Activated B cell treated with CpG ODN at 0.5 μM for 24 hours (primary cell): ENCODE data around the gene METTL9. TPM values are rescaled to one million over a fixed set of nuclear protein-coding genes. Genes with fewer than 3 reads are reported as not detected.
A peak's percentile ranks its signal among the peaks of the same experiment; 100 is the strongest.
"Not testable (repeated sequence)": the region's sequence is repeated elsewhere in the genome, so short reads cannot be mapped to it uniquely, and the experiment has no call there.

ENCODE experiments used
- ATAC-seq: fragments of 200-7000 bp; cut with Tn5 transposase; one replicate; pipeline ENCODE4 v1.10.0; 2021; ENCODE audit warnings: low read depth, mild to moderate bottlenecking, moderate library complexity
- CTCF ChIA-PET: fragments of 350-600 bp; sonication (Branson Sonifier 250); formaldehyde crosslinking; loops from one replicate; lab custom pipeline; 2021; ENCODE audit warnings: antibody characterized with exemption; lab: Charles Lee
- POLR2A ChIA-PET: fragments of 350-600 bp; sonication (Branson Sonifier 250); formaldehyde crosslinking; loops from one replicate; lab custom pipeline; 2021; ENCODE audit warnings: antibody characterized with exemption; lab: Charles Lee
- DNase-seq: peaks from one replicate; pipeline ENCODE4 v3.0.0; 2022
- H3K27ac Mint-ChIP-seq: one replicate; pipeline ENCODE4 v1.8.0; 2020; ENCODE audit warnings: mixed read lengths
- H3K27me3 Mint-ChIP-seq: one replicate; pipeline ENCODE4 v1.8.0; 2021; ENCODE audit warnings: mixed read lengths
- H3K36me3 Mint-ChIP-seq: one replicate; pipeline ENCODE4 v1.8.0; 2021; ENCODE audit warnings: low read depth, mixed read lengths
- H3K4me1 Mint-ChIP-seq: one replicate; pipeline ENCODE4 v1.8.0; 2021; ENCODE audit warnings: mixed read lengths
- H3K4me3 Mint-ChIP-seq: one replicate; pipeline ENCODE4 v1.8.0; 2020; ENCODE audit warnings: mild to moderate bottlenecking, mixed read lengths
- H3K9me3 Mint-ChIP-seq: one replicate; pipeline ENCODE4 v1.8.0; 2020; ENCODE audit warnings: mixed read lengths
- CTCF ChIP-seq: fragments of 200-600 bp; IDR thresholded peaks from one replicate; pipeline ENCODE4 v1.8.0; 2022; ENCODE audit warnings: antibody characterized with exemption, mild to moderate bottlenecking
- intact Hi-C: fragments of 100-400 bp; cut with micrococcal nuclease; formaldehyde crosslinking; loops from one replicate; pipeline ENCODE4 v1.15.1; 2024
- total RNA-seq: library from RNA; stranded (reverse); gene quantifications from 2 replicates; pipeline ENCODE4 v1.2.3, GENCODE V29; 2022

Gene METTL9
- total RNA-seq, 1 donor from 2014 or later, result 53.3 TPM

DNA sequence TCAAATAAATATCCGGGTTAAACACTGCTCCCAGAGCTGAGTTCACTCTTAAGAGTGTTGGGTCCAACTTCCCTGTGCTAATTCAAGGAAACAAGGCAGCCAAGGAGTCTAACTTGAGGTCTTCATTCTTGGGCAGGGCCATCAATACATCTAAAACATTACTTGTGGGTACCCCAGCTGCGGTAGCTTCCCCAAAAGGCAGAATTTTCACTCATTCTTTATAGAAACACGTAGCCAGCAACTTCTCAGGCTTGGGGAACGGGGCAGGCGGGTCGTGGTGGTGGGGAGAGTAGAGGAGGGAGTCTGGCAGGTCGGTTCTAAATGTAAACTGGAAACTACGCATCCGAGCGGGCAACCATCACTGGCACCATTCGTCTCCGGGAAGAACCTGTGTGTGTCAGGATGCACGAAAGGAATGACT, 666 bp upstream of the METTL9 start:
- TF ChIP-seq CTCF, result no peak
- H3K27ac Mint-ChIP-seq, result peak overlapping the region; percentile 93
- POLR2A ChIA-PET, result interaction anchor here (0.5 to 2.1 kb wide), 6 partner anchors 9 to 411 kb away, joined by 3 to 12 read pairs (median 4); no protein-coding TSS in a partner anchor
- no peaks in the 10 kb centered on the region for H3K9me3 Mint-ChIP-seq
- H3K4me1 Mint-ChIP-seq, result peaks cover 30% of the 10 kb centered on the region
- H3K36me3 Mint-ChIP-seq, result no peaks in the 10 kb centered on the region
- ATAC-seq (peak; percentile 2), DNase-seq (no peak)
- H3K4me3 Mint-ChIP-seq, result peak overlapping the region; percentile 89
- no peaks in the 10 kb centered on the region for H3K27me3 Mint-ChIP-seq
- CTCF ChIA-PET, result interaction anchor here (0.6 kb wide), 1 partner anchor 123 kb away, joined by 4 read pairs; no protein-coding TSS in a partner anchor
- intact Hi-C loops, result loop anchor here (1.0 to 5.0 kb wide), 6 partner anchors 42 to 1550 kb away; partner anchors contain the start of genes UQCRC2 and USP31

GRCh38 chr16:21600031-21600773, 825 bp downstream of the METTL9 start:
- POLR2A ChIA-PET, result interaction anchor here (0.5 to 2.1 kb wide), 6 partner anchors 9 to 112 kb away, joined by 3 to 12 read pairs (median 4); no protein-coding TSS in a partner anchor

DNA sequence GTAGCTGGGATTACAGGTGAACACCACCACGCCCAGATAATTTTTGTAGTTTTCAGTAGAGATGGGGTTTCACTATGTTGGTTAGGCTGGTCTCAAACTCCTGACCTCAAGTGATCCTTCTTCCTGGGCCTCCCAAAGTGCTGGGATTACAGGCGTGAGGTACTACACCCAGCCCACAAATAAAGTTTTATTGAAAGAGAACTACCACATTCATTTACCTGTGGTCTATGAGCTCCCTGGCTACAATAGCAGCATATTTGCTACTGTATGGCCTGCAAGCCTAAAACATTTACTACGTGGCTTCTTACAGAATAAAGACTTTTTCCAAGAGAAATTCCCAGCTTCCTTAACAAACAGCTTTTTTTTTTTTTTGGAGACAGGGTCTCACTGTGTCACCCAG, 3.4 kb downstream of the METTL9 start:
- intact Hi-C loops, result no loop called here
- ATAC-seq, result no peak
- H3K36me3 Mint-ChIP-seq, result no peaks in the 10 kb centered on the region
- POLR2A ChIA-PET, result no interaction called here
- H3K27ac Mint-ChIP-seq, result no peak overlapping the region
- no peaks in the 10 kb centered on the region for H3K9me3 Mint-ChIP-seq
- no peaks in the 10 kb centered on the region for H3K27me3 Mint-ChIP-seq
- DNase-seq, result no peak
- H3K4me3 Mint-ChIP-seq, result no peak overlapping the region
- CTCF ChIA-PET, result no interaction called here
- peaks cover 33% of the 10 kb centered on the region for H3K4me1 Mint-ChIP-seq
- TF ChIP-seq CTCF, result no peak

More at GRCh38 chr16:21600031-21600773, 825 bp downstream of the METTL9 start:
- Mint-ChIP-seq H3K36me3 (no peaks in the 10 kb centered on the region), H3K4me1 (peaks cover 35% of the 10 kb centered on the region), H3K27ac (peak overlapping the region; percentile 92), H3K27me3 (no peaks in the 10 kb centered on the region), H3K9me3 (no peaks in the 10 kb centered on the region), H3K4me3 (peak overlapping the region; percentile 89)
- no peak for TF ChIP-seq CTCF
- CTCF ChIA-PET, result interaction anchor here (1.0 to 1.7 kb wide), 3 partner anchors 38 to 98 kb away, joined by 3 to 5 read pairs (median 3); no protein-coding TSS in a partner anchor
- intact Hi-C loops, result no loop called here
- DNase-seq (no peak), ATAC-seq (peak; percentile 4)

GRCh38 chr16:21603928-21604327, 4.6 kb downstream of the METTL9 start:
- POLR2A ChIA-PET, result no interaction called here
- no peak overlapping the region for H3K27ac Mint-ChIP-seq
- CTCF ChIA-PET, result interaction anchor here (0.6 to 1.1 kb wide), 2 partner anchors 37 to 474 kb away, joined by 3 read pairs; no protein-coding TSS in a partner anchor
- H3K4me3 Mint-ChIP-seq, result no peak overlapping the region
- H3K36me3 Mint-ChIP-seq, result no peaks in the 10 kb centered on the region
- TF ChIP-seq CTCF, result no peak
- intact Hi-C loops, result no loop called here
- peaks cover 36% of the 10 kb centered on the region for H3K4me1 Mint-ChIP-seq
- ATAC-seq (no peak), DNase-seq (no peak)
- H3K9me3 Mint-ChIP-seq, result no peaks in the 10 kb centered on the region
- no peaks in the 10 kb centered on the region for H3K27me3 Mint-ChIP-seq

- H3K4me1 Mint-ChIP-seq, result peaks cover 47% of the 10 kb centered on the region
- ATAC-seq, H3K9me3 Mint-ChIP-seq, H3K4me3 Mint-ChIP-seq, DNase-seq, H3K36me3 Mint-ChIP-seq, H3K27me3 Mint-ChIP-seq, H3K27ac Mint-ChIP-seq, intact Hi-C loops, CTCF ChIA-PET: not testable (repeated sequence)
- POLR2A ChIA-PET, result interaction anchor here (0.7 kb wide), 1 partner anchor 1473 kb away, joined by 3 read pairs; no protein-coding TSS in a partner anchor
Measured at GRCh38 chr16:21605848-21606247, 6.5 kb downstream of the METTL9 start.
